Upper lobe of left lung (tissue), 6 donors: ENCODE measurements around the gene USP10. TPM values are rescaled to one million over a fixed set of nuclear protein-coding genes. Genes with fewer than 3 reads are reported as not detected.

ENCODE experiments used
- ATAC-seq, 2 donors: fragments of 200-7000 bp; cut with Tn5 transposase; one replicate each; pipeline ENCODE4 v1.9.1; 2022; ENCODE audit warnings: mild to moderate bottlenecking in 2 of 2, moderate library complexity in 2 of 2; ENCODE audit not compliant: low FRiP score in 2 of 2
- DNase-seq, 2 donors: peaks; one replicate each; pipeline ENCODE4 v3.0.0-alpha.2; 2019 to 2020
- H3K27ac ChIP-seq, 4 donors: fragments of 200-600 bp; sonication (generic); one replicate each; pipeline ENCODE4 v1.5.1; 2016 to 2019
- H3K27me3 ChIP-seq, 4 donors: fragments of 200-600 bp; sonication (generic); one replicate each; pipeline ENCODE4 v1.5.1; 2017 to 2019
- H3K36me3 ChIP-seq, 4 donors: fragments of 200-600 bp; sonication (generic); one replicate each; pipeline ENCODE4 v1.5.1; 2016 to 2019
- H3K4me1 ChIP-seq, 4 donors: fragments of 200-600 bp; sonication (generic); one replicate each; pipeline ENCODE4 v1.5.1; 2018 to 2019
- H3K4me3 ChIP-seq, 4 donors: fragments of 200-600 bp; sonication (generic); one replicate each; pipeline ENCODE4 v1.5.1; 2017 to 2019; ENCODE audit warnings: mild to moderate bottlenecking in 2 of 4, moderate library complexity in 1 of 4
- H3K9me3 ChIP-seq, 4 donors: fragments of 200-600 bp; sonication (generic); one replicate each; pipeline ENCODE4 v1.5.1; 2018 to 2019
- EP300 ChIP-seq, 4 donors: sonication (generic); formaldehyde crosslinking; IDR thresholded peaks; one replicate each; pipeline ENCODE4 v1.5.1; 2017; ENCODE audit warnings: antibody characterized with exemption in 4 of 4, control low read depth in 2 of 4
- POLR2A ChIP-seq, 4 donors: fragments of 450-650 bp; IDR thresholded peaks; one replicate each; pipeline ENCODE4 v1.5.1; 2016 to 2017; ENCODE audit warnings: antibody characterized with exemption in 4 of 4, mild to moderate bottlenecking in 2 of 4
- POLR2AphosphoS5 ChIP-seq, 2 donors: sonication (generic); formaldehyde crosslinking; IDR thresholded peaks; one replicate each; pipeline ENCODE4 v1.5.1; 2017; ENCODE audit warnings: antibody characterized with exemption in 2 of 2
- WGBS, 2 donors: methylation state at CpG; one replicate each; pipeline ENCODE4 v1.1.5; 2017 to 2018; 5-methylcytosine and 5-hydroxymethylcytosine counted together
- total RNA-seq, 6 donors: library from RNA; depleted of rRNA in 4 of 6; stranded (reverse); fragments of >200 nt in 4 of 6; gene quantifications; one replicate each; pipeline versions ENCODE4 v1.1.0 to v1.2.1, GENCODE V29; 2016 to 2021
- TF ChIP-seq, protein P1 (sequence below), 6 experiments: fragments of 450-650 bp in 4 of 6; fragments of 200-600 bp in 2 of 6; sonication (generic) in 2 of 6; IDR thresholded peaks; one replicate each; pipeline ENCODE4 v1.5.1; 2016 to 2019; ENCODE audit warnings: antibody characterized with exemption in 6 of 6
- donor health status: DM: no; HTN: no; CAD: no; lungs with moderate emphysema.
- donor health status: DM: no; HTN: yes; CAD: no; lungs with severe emphysema.

Gene USP10
- total RNA-seq, 6 donors from 2014 or later, result 40.9 to 64.7 (median 51.5) TPM

DNA sequence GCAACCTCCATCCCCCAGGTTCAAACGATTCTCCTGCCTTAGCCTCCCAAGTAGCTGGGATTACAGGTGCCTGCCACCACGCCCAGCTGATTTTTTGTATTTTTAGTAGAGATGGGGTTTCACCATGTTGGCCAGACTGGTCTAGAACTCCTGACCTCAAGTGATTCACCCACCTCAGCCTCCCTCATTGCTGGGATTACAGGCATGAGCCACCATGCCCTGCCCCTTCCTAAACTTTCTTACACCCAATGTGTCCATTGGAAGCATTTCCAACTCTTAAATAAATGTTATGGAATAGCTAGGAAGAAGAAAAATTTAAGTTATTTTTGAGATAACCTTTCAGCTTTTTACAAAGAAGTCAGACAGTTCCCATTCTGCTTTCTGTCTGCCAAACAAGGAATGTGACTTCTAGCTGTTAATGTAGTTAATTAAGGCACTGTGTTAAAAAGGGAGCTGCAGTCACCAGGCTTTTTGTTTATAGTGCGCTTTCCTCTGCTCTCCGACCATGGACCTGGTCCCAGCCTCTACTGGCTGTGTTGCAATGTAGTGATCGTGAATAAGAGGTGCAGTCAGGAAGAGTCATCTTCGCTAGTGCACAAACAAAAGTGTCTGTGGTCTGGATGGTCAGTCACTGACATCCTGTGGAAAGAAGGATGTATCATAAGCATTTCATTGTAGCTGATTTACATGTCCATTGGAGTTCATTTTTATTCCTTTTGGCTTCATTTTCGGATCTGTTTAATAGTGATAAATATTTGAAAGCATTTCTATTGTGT lies 39.7 kb downstream of the USP10 start:
- Histone ChIP-seq H3K36me3 (peaks cover 0 to 7% (median 0%) of the 10 kb centered on the region in 4 donors), H3K4me3 (no peak overlapping the region), H3K4me1 (peaks cover 39 to 57% (median 42%) of the 10 kb centered on the region in 4 donors), H3K9me3 (no peaks in the 10 kb centered on the region), H3K27me3 (no peaks in the 10 kb centered on the region), H3K27ac (no peak overlapping the region)
- DNase-seq (no peak), ATAC-seq (peak in 1 of 2 donors; percentile 33)
- 59 to 67% methylated on average over 7 of the region's 7 CpGs for WGBS, 2 donors
- TF ChIP-seq, protein P1, sequence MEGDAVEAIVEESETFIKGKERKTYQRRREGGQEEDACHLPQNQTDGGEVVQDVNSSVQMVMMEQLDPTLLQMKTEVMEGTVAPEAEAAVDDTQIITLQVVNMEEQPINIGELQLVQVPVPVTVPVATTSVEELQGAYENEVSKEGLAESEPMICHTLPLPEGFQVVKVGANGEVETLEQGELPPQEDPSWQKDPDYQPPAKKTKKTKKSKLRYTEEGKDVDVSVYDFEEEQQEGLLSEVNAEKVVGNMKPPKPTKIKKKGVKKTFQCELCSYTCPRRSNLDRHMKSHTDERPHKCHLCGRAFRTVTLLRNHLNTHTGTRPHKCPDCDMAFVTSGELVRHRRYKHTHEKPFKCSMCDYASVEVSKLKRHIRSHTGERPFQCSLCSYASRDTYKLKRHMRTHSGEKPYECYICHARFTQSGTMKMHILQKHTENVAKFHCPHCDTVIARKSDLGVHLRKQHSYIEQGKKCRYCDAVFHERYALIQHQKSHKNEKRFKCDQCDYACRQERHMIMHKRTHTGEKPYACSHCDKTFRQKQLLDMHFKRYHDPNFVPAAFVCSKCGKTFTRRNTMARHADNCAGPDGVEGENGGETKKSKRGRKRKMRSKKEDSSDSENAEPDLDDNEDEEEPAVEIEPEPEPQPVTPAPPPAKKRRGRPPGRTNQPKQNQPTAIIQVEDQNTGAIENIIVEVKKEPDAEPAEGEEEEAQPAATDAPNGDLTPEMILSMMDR (IDR thresholded peaks at IDR 0.05), result no peak
- no peak for TF ChIP-seq EP300 (IDR thresholded peaks at IDR 0.05)
- TF ChIP-seq POLR2AphosphoS5 (IDR thresholded peaks at IDR 0.05), result no peak
- no peak for TF ChIP-seq POLR2A (IDR thresholded peaks at IDR 0.05)

DNA sequence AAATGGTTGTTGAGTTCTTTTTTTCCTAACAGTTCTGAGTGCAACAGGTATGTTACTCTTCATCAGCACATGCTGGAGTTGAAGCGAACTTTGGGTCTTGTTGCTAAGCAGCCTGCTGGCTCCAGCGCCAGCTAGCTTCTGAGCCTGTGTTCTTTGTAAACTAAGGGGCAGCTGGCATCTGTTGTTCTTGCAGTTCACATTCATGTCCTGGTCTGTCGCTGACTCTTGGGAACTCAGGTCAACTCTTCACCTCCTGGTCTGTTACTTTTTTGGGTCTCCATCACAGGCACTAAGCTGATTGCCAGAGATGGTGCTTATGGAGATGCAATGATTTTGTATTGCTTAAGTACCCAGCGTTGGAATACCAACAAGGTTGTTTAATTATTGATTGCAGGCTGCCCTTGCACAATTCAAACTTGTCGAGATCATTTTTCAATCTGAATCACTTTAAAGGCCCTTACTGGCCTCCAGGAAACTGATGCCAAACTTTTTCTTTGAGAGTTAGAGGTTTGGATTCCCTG lies 40.9 kb downstream of the USP10 start:
- H3K27me3 ChIP-seq, result no peaks in the 10 kb centered on the region
- no peaks in the 10 kb centered on the region for H3K9me3 ChIP-seq
- DNase-seq (no peak), ATAC-seq (no peak)
- H3K36me3 ChIP-seq, result peaks cover 0 to 18% (median 8%) of the 10 kb centered on the region in 4 donors
- peak overlapping the region in 1 of 4 donors; percentile 22 for H3K27ac ChIP-seq
- 62 to 75% methylated on average over 5 of the region's 5 CpGs for WGBS, 2 donors
- TF ChIP-seq, protein P1 (IDR thresholded peaks at IDR 0.05), result no peak
- TF ChIP-seq EP300 (IDR thresholded peaks at IDR 0.05) (no peak), POLR2A (IDR thresholded peaks at IDR 0.05) (no peak), POLR2AphosphoS5 (IDR thresholded peaks at IDR 0.05) (no peak)
- no peak overlapping the region for H3K4me3 ChIP-seq
- peaks cover 37 to 52% (median 42%) of the 10 kb centered on the region in 4 donors for H3K4me1 ChIP-seq

DNA sequence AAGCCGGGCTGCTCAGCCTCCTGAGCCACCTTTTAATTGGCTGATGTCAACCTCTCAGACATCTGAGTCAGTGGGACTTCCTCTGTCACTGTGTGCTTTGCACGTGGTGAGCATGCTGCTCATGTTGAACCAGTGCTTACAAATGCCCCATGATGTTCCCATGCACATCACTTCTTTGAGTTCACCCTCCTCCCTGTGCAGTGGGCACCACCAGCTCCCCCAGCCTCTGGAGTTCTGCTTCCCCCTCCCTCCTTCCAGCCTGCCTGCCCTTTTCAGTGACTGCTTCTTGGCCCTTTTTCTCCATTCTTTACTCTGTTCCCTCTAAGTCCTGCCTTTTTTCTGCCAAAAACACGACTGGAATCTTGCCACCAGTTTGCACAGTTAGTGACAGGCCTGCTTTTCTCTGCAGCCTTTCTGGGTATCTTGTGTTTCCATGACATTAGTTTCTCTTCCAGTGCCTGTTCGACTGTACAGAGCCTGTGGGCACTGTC lies 41.6 kb downstream of the USP10 start:
- Histone ChIP-seq H3K27me3 (no peaks in the 10 kb centered on the region), H3K4me1 (peaks cover 30 to 46% (median 41%) of the 10 kb centered on the region in 4 donors), H3K27ac (no peak overlapping the region), H3K4me3 (no peak overlapping the region), H3K9me3 (no peaks in the 10 kb centered on the region), H3K36me3 (peaks cover 0 to 19% (median 8%) of the 10 kb centered on the region in 4 donors)
- TF ChIP-seq, protein P1 (IDR thresholded peaks at IDR 0.05), result no peak
- TF ChIP-seq POLR2A (IDR thresholded peaks at IDR 0.05) (no peak), EP300 (IDR thresholded peaks at IDR 0.05) (no peak)
- DNase-seq, result no peak
- WGBS, 2 donors, result 49 to 50% methylated on average over 4 of the region's 4 CpGs
- no peak for ATAC-seq

DNA sequence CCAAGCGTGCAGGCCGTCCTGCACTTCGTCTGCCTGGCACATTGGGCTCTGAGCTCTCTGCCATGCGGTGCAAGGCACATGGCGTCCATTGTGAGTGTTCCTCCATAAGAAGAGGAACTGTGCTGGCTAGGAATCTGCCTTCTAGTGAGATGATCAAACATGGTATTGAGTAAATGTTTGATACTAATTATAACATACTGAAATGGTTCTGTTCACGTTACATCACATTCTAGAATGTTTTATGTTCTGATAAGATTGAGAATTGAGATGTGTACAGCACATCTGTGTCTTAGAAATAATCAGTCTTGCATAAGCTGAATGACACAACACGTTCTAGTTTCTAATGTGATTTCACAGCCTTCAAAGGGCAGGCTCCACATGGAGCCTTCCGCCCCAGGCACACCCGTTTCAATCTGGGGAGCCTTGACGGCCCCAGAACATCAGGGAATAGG lies 42.9 kb downstream of the USP10 start:
- DNase-seq (no peak), ATAC-seq (peak in 1 of 2 donors; percentile 22)
- Histone ChIP-seq H3K9me3 (no peaks in the 10 kb centered on the region), H3K4me1 (peaks cover 27 to 42% (median 38%) of the 10 kb centered on the region in 4 donors), H3K36me3 (peaks cover 0 to 26% (median 8%) of the 10 kb centered on the region in 4 donors), H3K27ac (no peak overlapping the region), H3K4me3 (no peak overlapping the region), H3K27me3 (no peaks in the 10 kb centered on the region)
- 85 to 89% methylated on average over 10 of the region's 10 CpGs for WGBS, 2 donors
- TF ChIP-seq POLR2A (IDR thresholded peaks at IDR 0.05) (no peak), POLR2AphosphoS5 (IDR thresholded peaks at IDR 0.05) (no peak), EP300 (IDR thresholded peaks at IDR 0.05) (no peak)
- TF ChIP-seq, protein P1 (IDR thresholded peaks at IDR 0.05), result no peak
